ENCODE results near the gene CBL. TPM values are rescaled to one million over a fixed set of nuclear protein-coding genes. Genes with fewer than 3 reads are reported as not detected.
A peak's percentile ranks its signal among the peaks of the same experiment; 100 is the strongest.

CBL gene
- total RNA-seq, 1 experiment from 2014 or later = 52.7 TPM

GRCh38 chr11:119316016-119316728, 110.0 kb downstream of the CBL start:
- H3K4me3 Mint-ChIP-seq (ENCODE audit: unreplicated experiment) = peak overlapping the region; percentile 76
- intact Hi-C loops (cut with micrococcal nuclease; ENCODE audit: unreplicated experiment) = loop anchor here (10.0 kb wide), 1 partner anchor 111 kb away; the partner anchor contains the start of gene CBL
- peak overlapping the region; percentile 58 for H3K4me3 ChIP-seq (ENCODE audit: low read depth, low read length)
- peaks cover 7% of the 10 kb centered on the region for H3K27me3 ChIP-seq (replicated peaks; ENCODE audit: control insufficient read depth, insufficient read depth, low read length)
- H3K4me1 ChIP-seq = peaks cover 29% of the 10 kb centered on the region
- H3K4me1 Mint-ChIP-seq (ENCODE audit: low read depth, unreplicated experiment) = no peaks in the 10 kb centered on the region
- H3K9me3 ChIP-seq = no peaks in the 10 kb centered on the region
- POLR2A ChIA-PET = interaction anchor here (0.8 kb wide), 1 partner anchor 45 kb away, joined by 5 read pairs; no protein-coding TSS in a partner anchor
- peaks cover 5% of the 10 kb centered on the region for H3K36me3 Mint-ChIP-seq (ENCODE audit: insufficient read depth, unreplicated experiment)
- TSS peak; percentile 71 for BruUV-seq (replicated peaks)
- H3K27me3 Mint-ChIP-seq (ENCODE audit: insufficient read depth, unreplicated experiment) = peaks cover 5% of the 10 kb centered on the region
- TF ChIP-seq CTCF (IDR thresholded peaks at IDR 0.05; ENCODE audit: insufficient read depth in 1 of 2, low read depth in 1 of 2, low read length in 1 of 2, severe bottlenecking in 1 of 2, unreplicated experiment in 1 of 2) = no peak
- DNase-seq = peak in 1 of 2 experiments; percentile 34
- H3K9me3 Mint-ChIP-seq (ENCODE audit: unreplicated experiment) = no peaks in the 10 kb centered on the region
- H3K36me3 ChIP-seq (ENCODE audit: control insufficient read depth, insufficient read depth, low read length) = no peaks in the 10 kb centered on the region
- no peak overlapping the region for H3K27ac Mint-ChIP-seq (ENCODE audit: unreplicated experiment)
- CTCF ChIA-PET = interaction anchor here (0.7 to 1.8 kb wide), 3 partner anchors 9 to 65 kb away, joined by 4 to 10 read pairs (median 4); partner anchors contain the start of gene USP2

DNA sequence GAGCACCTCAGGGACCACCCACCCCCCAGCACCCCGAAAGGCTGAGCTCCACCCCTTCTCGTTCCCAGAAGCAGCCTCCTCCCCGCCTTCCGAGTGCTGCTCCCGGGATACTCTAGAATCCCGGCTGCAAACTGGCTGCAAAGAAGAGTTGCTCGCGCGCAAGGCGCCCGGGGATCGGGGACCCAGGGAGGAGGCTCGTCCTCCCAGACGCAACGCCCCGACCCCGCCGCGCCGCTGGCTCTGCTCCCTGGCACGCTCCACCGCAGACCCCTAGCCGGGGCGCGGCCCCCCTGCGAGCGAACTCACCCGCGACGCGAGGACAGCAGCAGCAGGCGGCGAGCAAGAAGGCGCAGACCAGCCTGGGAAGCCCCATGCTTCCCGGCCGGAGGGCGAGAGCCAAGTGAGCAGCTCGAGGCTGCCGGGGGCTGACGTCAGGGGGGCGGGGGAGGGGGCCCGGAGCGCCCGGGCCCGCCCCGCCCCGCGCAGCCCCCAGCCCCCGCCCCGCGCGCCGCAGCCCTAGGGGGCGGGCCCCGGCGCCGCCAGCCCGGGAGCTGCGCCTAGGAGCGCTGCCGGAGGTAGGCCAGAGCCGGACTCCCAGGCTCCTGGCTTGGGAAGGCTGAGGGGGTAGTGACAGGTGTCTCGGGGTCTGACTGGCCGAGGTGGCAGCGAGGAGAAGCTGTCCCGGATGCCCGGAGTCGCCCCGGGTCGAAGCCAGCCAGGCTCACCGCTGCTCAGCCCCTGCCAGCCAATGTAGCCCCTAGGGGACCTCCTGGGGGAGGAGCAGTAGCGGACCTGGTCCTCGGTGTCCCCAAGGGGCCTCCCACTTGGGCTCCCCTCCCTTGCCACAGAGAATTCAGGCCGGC, 110.8 kb downstream of the CBL start, which contains the start of gene MCAM:
Gene MCAM, minus strand, starts transcription at position 402 of the 863 bp plus-strand sequence. Its CDS starts 29 bp downstream, at position 373.
- no peaks in the 10 kb centered on the region for H3K9me3 Mint-ChIP-seq (ENCODE audit: unreplicated experiment)
- BruUV-seq (replicated peaks) = no TSS peak
- no peak for TF ChIP-seq CTCF (IDR thresholded peaks at IDR 0.05; ENCODE audit: insufficient read depth in 1 of 2, low read depth in 1 of 2, low read length in 1 of 2, severe bottlenecking in 1 of 2, unreplicated experiment in 1 of 2)
- ChIA-PET CTCF (interaction anchor here (0.8 to 2.1 kb wide), 3 partner anchors 21 to 158 kb away, joined by 3 to 9 read pairs (median 4); no protein-coding TSS in a partner anchor), POLR2A (interaction anchor here (0.5 to 1.0 kb wide), 4 partner anchors 21 to 210 kb away, joined by 3 to 5 read pairs (median 4); partner anchors contain the start of genes C2CD2L and CBL)
- Histone ChIP-seq H3K4me3 (ENCODE audit: low read depth, low read length) (peak within 1 kb of the TSS; percentile 58), H3K27me3 (replicated peaks; ENCODE audit: control insufficient read depth, insufficient read depth, low read length) (peaks cover 7% of the 10 kb centered on the region), H3K9me3 (no peaks in the 10 kb centered on the region), H3K4me1 (peaks cover 34% of the 10 kb centered on the region), H3K36me3 (ENCODE audit: control insufficient read depth, insufficient read depth, low read length) (no peaks in the 10 kb centered on the region)
- H3K27ac Mint-ChIP-seq (ENCODE audit: unreplicated experiment) = no peak within 1 kb of the TSS
- intact Hi-C loops (cut with micrococcal nuclease; ENCODE audit: unreplicated experiment) = loop anchor here (10.0 kb wide), 1 partner anchor 112 kb away; the partner anchor contains the start of gene CBL
- DNase-seq = peak; percentile 45 to 55
- peaks cover 5% of the 10 kb centered on the region for H3K36me3 Mint-ChIP-seq (ENCODE audit: insufficient read depth, unreplicated experiment)
- peak within 1 kb of the TSS; percentile 76 for H3K4me3 Mint-ChIP-seq (ENCODE audit: unreplicated experiment)
- H3K27me3 Mint-ChIP-seq (ENCODE audit: insufficient read depth, unreplicated experiment) = peaks cover 5% of the 10 kb centered on the region
- H3K4me1 Mint-ChIP-seq (ENCODE audit: low read depth, unreplicated experiment) = no peaks in the 10 kb centered on the region
